SK-N-SH treated with all-trans-retinoic acid at 6 μM for 48 hours (cell line): Measurements from ENCODE around the gene PRAMEF15.
"Not testable (repeated sequence)": the region's sequence is repeated elsewhere in the genome, so short reads cannot be mapped to it uniquely, and the experiment has no call there.

ENCODE experiments used
- ARNTL ChIP-seq: fragments of 450-650 bp; formaldehyde crosslinking; IDR thresholded peaks from 2 replicates; pipeline ENCODE4 v1.5.0; 2020; ENCODE audit warnings: low read depth, mild to moderate bottlenecking, moderate library complexity, borderline replicate concordance
- OSR1 ChIP-seq: fragments of 250-450 bp; sonication (Bioruptor Pico); IDR thresholded peaks from 2 replicates; pipeline ENCODE4 v1.8.0; 2022; ENCODE audit warnings: moderate library complexity, mild to moderate bottlenecking, inconsistent platforms
- PATZ1 ChIP-seq: fragments of 250-450 bp; sonication (Bioruptor Pico); IDR thresholded peaks from 2 replicates; pipeline ENCODE4 v1.8.0; 2020; ENCODE audit warnings: mild to moderate bottlenecking, moderate library complexity, borderline replicate concordance
- RARB ChIP-seq: fragments of 250-450 bp; sonication (Bioruptor Pico); IDR thresholded peaks from 2 replicates; pipeline ENCODE4 v1.8.0; 2021; ENCODE audit warnings: mild to moderate bottlenecking, moderate library complexity
- SNAI2 ChIP-seq: fragments of 250-450 bp; sonication (Bioruptor Pico); IDR thresholded peaks from 2 replicates; pipeline ENCODE4 v1.5.0; 2020; ENCODE audit warnings: mild to moderate bottlenecking, moderate library complexity
- TF ChIP-seq, protein P1 (sequence below): fragments of 250-450 bp; sonication (Bioruptor Pico); IDR thresholded peaks from 2 replicates; pipeline ENCODE4 v1.5.1; 2020; ENCODE audit warnings: low read depth, mild to moderate bottlenecking, moderate library complexity

DNA sequence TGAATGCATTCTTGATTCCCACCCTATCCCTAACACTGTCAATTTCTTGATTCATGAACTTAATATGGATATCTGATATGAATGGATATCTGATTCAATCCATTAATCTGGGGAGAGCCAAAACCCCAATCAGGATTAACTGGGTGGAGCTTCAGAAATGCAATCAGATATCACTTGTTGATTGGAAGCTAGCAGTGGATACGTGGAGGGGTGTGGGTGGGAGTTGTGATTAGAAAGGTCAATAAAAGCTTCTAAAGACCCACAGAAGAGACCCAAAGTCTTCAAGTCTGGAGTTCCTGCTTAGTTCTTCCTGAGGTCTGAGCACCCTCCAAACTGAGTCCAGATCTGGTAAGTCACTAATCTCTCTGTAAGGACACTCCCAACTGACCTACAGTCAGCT, 12.1 kb upstream of the PRAMEF15 start, which contains the start of gene PRAMEF33:
- not testable (repeated sequence) for TF ChIP-seq RARB, PATZ1, OSR1, SNAI2, ARNTL (CRISPR knock-in tag)
- TF ChIP-seq, protein P1, sequence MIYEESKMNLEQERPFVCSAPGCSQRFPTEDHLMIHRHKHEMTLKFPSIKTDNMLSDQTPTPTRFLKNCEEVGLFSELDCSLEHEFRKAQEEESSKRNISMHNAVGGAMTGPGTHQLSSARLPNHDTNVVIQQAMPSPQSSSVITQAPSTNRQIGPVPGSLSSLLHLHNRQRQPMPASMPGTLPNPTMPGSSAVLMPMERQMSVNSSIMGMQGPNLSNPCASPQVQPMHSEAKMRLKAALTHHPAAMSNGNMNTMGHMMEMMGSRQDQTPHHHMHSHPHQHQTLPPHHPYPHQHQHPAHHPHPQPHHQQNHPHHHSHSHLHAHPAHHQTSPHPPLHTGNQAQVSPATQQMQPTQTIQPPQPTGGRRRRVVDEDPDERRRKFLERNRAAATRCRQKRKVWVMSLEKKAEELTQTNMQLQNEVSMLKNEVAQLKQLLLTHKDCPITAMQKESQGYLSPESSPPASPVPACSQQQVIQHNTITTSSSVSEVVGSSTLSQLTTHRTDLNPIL (CRISPR knock-in tag), result not testable (repeated sequence)
